ENCODE results near the gene CSAD.

Gene CSAD

DNA sequence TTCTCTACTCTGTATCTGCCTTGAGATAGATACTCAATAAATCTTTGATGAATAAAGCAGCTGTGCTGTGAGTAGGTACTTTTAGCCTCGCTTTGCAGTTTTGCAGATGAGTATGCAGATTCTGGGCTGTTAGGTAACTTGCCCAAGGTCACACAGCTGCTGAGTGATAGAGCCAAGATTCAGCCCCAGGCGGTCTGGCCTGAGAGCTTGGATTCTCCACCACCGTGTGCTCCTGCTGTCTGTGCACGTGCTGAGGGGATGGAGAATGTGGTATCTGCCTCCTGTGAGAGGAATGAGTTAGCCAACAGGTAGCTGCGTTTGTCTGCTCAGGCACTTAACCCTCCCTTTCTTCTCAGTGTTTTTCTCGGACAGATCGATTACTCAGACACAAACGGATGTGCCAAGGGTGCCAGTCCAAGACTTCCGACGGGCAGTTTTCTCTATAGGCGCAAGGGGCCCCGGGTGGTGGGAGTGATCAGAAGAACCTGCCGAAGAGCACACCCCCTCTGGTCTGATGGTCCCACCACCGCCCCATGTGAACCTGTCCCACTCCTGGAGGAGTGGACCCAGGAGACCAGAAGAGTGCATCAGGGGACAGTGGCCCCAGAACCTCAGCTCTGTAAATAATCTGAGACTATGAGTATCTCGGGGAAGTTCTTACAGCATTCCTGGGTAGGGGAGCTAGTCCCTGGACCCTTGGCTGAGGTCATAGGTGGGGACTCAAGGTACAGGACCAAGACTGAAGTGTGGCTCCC, 6.6 kb upstream of the CSAD start:
- Histone ChIP-seq H4K20me1 (ENCODE audit: insufficient read depth, low read length) (peaks cover 6% of the 10 kb centered on the region; the same call in 1 of the 2 replicates), H3K27ac (ENCODE audit: low read length) (no peak overlapping the region), H3K27me3 (ENCODE audit: low read depth, low read length) (no peaks in the 10 kb centered on the region), H3K79me2 (ENCODE audit: low read length) (peaks cover 13% of the 10 kb centered on the region), H3K4me1 (ENCODE audit: low read length) (peaks cover under 1% of the 10 kb centered on the region; the same call in 1 of the 2 replicates), H3K4me3 (ENCODE audit: low read length) (no peak overlapping the region), H2AFZ (ENCODE audit: low read depth, low read length) (no peak overlapping the region), H3K36me3 (replicated peaks; ENCODE audit: low read depth, low read length) (peaks cover 58% of the 10 kb centered on the region), H3K9me3 (ENCODE audit: insufficient read depth, low read length) (no peaks in the 10 kb centered on the region), H3K4me2 (ENCODE audit: low read length) (no peak overlapping the region), H3K9ac (ENCODE audit: low read length) (no peak overlapping the region)
- TF ChIP-seq, protein P1, sequence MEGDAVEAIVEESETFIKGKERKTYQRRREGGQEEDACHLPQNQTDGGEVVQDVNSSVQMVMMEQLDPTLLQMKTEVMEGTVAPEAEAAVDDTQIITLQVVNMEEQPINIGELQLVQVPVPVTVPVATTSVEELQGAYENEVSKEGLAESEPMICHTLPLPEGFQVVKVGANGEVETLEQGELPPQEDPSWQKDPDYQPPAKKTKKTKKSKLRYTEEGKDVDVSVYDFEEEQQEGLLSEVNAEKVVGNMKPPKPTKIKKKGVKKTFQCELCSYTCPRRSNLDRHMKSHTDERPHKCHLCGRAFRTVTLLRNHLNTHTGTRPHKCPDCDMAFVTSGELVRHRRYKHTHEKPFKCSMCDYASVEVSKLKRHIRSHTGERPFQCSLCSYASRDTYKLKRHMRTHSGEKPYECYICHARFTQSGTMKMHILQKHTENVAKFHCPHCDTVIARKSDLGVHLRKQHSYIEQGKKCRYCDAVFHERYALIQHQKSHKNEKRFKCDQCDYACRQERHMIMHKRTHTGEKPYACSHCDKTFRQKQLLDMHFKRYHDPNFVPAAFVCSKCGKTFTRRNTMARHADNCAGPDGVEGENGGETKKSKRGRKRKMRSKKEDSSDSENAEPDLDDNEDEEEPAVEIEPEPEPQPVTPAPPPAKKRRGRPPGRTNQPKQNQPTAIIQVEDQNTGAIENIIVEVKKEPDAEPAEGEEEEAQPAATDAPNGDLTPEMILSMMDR (IDR thresholded peaks at IDR 0.05; ENCODE audit: low read depth, low read length) = no peak
- TF ChIP-seq EZH2phosphoT487 (IDR thresholded peaks at IDR 0.05; ENCODE audit: low read depth) = no peak

DNA sequence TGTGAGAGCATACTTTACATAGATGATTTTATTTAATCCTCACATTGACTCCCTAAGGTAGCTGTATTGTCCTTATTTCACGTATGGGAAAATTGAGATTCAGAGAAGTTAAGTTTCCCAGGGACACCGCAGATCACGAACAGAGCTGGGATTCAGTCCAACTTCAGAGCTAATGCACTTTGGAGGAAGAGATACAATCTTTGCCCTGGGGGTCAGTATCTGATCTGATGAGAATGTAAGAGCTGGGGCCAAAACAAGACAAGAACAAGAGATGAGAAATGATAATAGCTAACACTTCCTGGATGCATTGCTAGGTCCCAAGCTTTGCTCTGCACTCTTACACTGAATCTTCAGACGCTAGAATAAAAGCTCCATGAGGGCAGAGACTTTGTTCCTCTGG, 6.0 kb upstream of the CSAD start:
- Histone ChIP-seq H3K9ac (ENCODE audit: low read length) (no peak overlapping the region), H3K27ac (ENCODE audit: low read length) (no peak overlapping the region), H3K4me2 (ENCODE audit: low read length) (no peak overlapping the region), H3K36me3 (replicated peaks; ENCODE audit: low read depth, low read length) (peaks cover 61% of the 10 kb centered on the region), H3K27me3 (ENCODE audit: low read depth, low read length) (no peaks in the 10 kb centered on the region), H3K9me3 (ENCODE audit: insufficient read depth, low read length) (no peaks in the 10 kb centered on the region), H4K20me1 (ENCODE audit: insufficient read depth, low read length) (peaks cover 12% of the 10 kb centered on the region), H3K79me2 (ENCODE audit: low read length) (peaks cover 19% of the 10 kb centered on the region), H2AFZ (ENCODE audit: low read depth, low read length) (no peak overlapping the region), H3K4me3 (ENCODE audit: low read length) (no peak overlapping the region), H3K4me1 (ENCODE audit: low read length) (peaks cover 7% of the 10 kb centered on the region)
- TF ChIP-seq EZH2phosphoT487 (IDR thresholded peaks at IDR 0.05; ENCODE audit: low read depth) = no peak
- TF ChIP-seq, protein P1 (IDR thresholded peaks at IDR 0.05; ENCODE audit: low read depth, low read length) = no peak

DNA sequence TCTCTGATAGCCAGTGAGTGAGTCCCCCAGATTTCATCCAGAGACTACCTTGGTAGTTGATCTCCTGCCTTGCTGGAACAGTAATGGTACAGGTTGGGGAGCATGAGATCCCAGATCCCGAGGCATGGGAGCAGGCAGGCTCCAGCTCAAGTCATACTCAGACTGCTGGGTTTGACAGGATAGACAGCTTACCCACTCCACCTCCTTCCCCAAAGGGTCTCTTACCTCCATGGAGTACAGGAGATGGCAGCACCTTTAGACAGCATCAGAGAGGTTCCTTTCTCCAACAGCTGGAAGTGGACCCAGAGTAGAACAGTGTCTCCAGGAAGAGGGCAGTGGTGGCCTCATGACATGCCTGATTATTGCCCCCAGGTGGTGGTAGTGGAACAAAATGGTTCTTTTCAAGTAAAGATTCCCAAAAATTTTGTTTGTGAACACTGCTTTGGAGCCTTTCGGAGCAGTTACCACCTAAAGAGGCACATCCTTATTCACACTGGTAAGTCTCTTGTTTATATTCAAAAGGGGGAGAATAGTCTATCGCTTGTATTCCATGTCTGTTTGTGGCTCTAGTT, 4.9 kb upstream of the CSAD start:
- H2AFZ ChIP-seq (ENCODE audit: low read depth, low read length) = no peak overlapping the region
- H3K4me1 ChIP-seq (ENCODE audit: low read length) = peaks cover 11% of the 10 kb centered on the region
- peaks cover 27% of the 10 kb centered on the region for H3K79me2 ChIP-seq (ENCODE audit: low read length)
- no peak overlapping the region for H3K4me2 ChIP-seq (ENCODE audit: low read length)
- no peaks in the 10 kb centered on the region for H3K9me3 ChIP-seq (ENCODE audit: insufficient read depth, low read length)
- peaks cover 58% of the 10 kb centered on the region for H3K36me3 ChIP-seq (replicated peaks; ENCODE audit: low read depth, low read length)
- H3K27ac ChIP-seq (ENCODE audit: low read length) = no peak overlapping the region
- H4K20me1 ChIP-seq (ENCODE audit: insufficient read depth, low read length) = peaks cover 12% of the 10 kb centered on the region
- TF ChIP-seq, protein P1 (IDR thresholded peaks at IDR 0.05; ENCODE audit: low read depth, low read length) = no peak
- no peak for TF ChIP-seq EZH2phosphoT487 (IDR thresholded peaks at IDR 0.05; ENCODE audit: low read depth)
- no peak overlapping the region for H3K9ac ChIP-seq (ENCODE audit: low read length)
- H3K27me3 ChIP-seq (ENCODE audit: low read depth, low read length) = no peaks in the 10 kb centered on the region
- H3K4me3 ChIP-seq (ENCODE audit: low read length) = no peak overlapping the region

DNA sequence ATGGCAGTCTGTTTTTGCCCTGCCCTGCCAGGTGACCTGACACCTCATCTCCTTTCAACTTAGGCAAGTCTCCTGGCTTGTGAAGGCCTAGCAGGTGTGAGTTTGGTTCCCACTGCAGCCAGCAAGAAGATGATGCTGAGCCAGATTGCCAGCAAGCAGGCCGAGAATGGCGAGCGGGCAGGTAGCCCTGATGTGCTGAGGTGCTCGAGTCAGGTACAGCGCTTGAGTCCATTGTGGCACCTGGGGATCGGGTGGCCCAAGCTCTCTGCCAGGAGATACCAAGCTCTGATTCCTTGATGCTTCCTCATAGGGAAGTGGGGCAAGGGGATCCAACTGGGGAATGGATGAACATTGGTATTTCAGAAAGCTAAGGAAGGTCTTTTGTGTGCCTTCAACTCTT, 4.1 kb upstream of the CSAD start:
- Histone ChIP-seq H3K27ac (ENCODE audit: low read length) (no peak overlapping the region), H3K9ac (ENCODE audit: low read length) (no peak overlapping the region), H4K20me1 (ENCODE audit: insufficient read depth, low read length) (peaks cover 12% of the 10 kb centered on the region), H3K4me2 (ENCODE audit: low read length) (no peak overlapping the region), H3K4me3 (ENCODE audit: low read length) (no peak overlapping the region), H3K27me3 (ENCODE audit: low read depth, low read length) (no peaks in the 10 kb centered on the region), H3K4me1 (ENCODE audit: low read length) (peaks cover 11% of the 10 kb centered on the region), H3K9me3 (ENCODE audit: insufficient read depth, low read length) (no peaks in the 10 kb centered on the region), H3K36me3 (replicated peaks; ENCODE audit: low read depth, low read length) (peaks cover 58% of the 10 kb centered on the region), H3K79me2 (ENCODE audit: low read length) (peaks cover 27% of the 10 kb centered on the region), H2AFZ (ENCODE audit: low read depth, low read length) (no peak overlapping the region)
- no peak for TF ChIP-seq EZH2phosphoT487 (IDR thresholded peaks at IDR 0.05; ENCODE audit: low read depth)

All from OCI-LY3 (cell line).